GM18520 (cell line): ENCODE results near the gene PPP1R3C.

Experiments used
- ATAC-seq: cut with Tn5 transposase; IDR thresholded peaks from one replicate; pipeline ENCODE4 v1.9.1; 2021; ENCODE audit not compliant: unreplicated experiment

PPP1R3C gene

GRCh38 chr10:91629715-91630549 lies 2.9 kb downstream of the PPP1R3C start:
- no peak for ATAC-seq

GRCh38 chr10:91628383-91628782 lies 4.5 kb downstream of the PPP1R3C start:
- ATAC-seq, result no peak

- ATAC-seq, result no peak
Measured at GRCh38 chr10:91627344-91628102, 5.3 kb downstream of the PPP1R3C start.

- ATAC-seq, result no peak
Measured at GRCh38 chr10:91626936-91627335, 5.9 kb downstream of the PPP1R3C start.

- no peak for ATAC-seq
Measured at GRCh38 chr10:91624633-91625032, 8.2 kb downstream of the PPP1R3C start.

- no peak for ATAC-seq
Measured at GRCh38 chr10:91622601-91623000, 10.3 kb downstream of the PPP1R3C start.

GRCh38 chr10:91621483-91622113 lies 11.3 kb downstream of the PPP1R3C start:
- no peak for ATAC-seq

GRCh38 chr10:91617072-91617609 lies 15.7 kb downstream of the PPP1R3C start:
- no peak for ATAC-seq

- no peak for ATAC-seq
Measured at GRCh38 chr10:91616137-91616536, 16.7 kb downstream of the PPP1R3C start.

GRCh38 chr10:91614225-91614624 lies 18.6 kb downstream of the PPP1R3C start:
- no peak for ATAC-seq

- no peak for ATAC-seq
Measured at GRCh38 chr10:91613411-91614187, 19.3 kb downstream of the PPP1R3C start.

- no peak for ATAC-seq
Measured at GRCh38 chr10:91610919-91611318, 22.0 kb downstream of the PPP1R3C start.

GRCh38 chr10:91610444-91610843 lies 22.4 kb downstream of the PPP1R3C start:
- ATAC-seq, result no peak

GRCh38 chr10:91607646-91608403 lies 25.0 kb downstream of the PPP1R3C start:
- ATAC-seq, result no peak

- no peak for ATAC-seq
Measured at GRCh38 chr10:91605968-91606367, 26.9 kb downstream of the PPP1R3C start.

- no peak for ATAC-seq
Measured at GRCh38 chr10:91604553-91605534, 28.0 kb downstream of the PPP1R3C start.

- no peak for ATAC-seq
Measured at GRCh38 chr10:91603931-91604331, 28.9 kb downstream of the PPP1R3C start.

GRCh38 chr10:91602868-91603568 lies 29.9 kb downstream of the PPP1R3C start:
- no peak for ATAC-seq
